Measurements from ENCODE around the gene USP43. TPM values are rescaled to one million over a fixed set of nuclear protein-coding genes. Genes with fewer than 3 reads are reported as not detected.
"Not testable (repeated sequence)": the region's sequence is repeated elsewhere in the genome, so short reads cannot be mapped to it uniquely, and the experiment has no call there.

The USP43 gene
- total and polyA plus RNA-seq, 2 experiments from 2014 or later = 0.08 TPM; not detected in 1

GRCh38 chr17:9648521-9649110, 3.3 kb downstream of the USP43 start:
- H4K20me1 ChIP-seq (ENCODE audit: insufficient read depth) = no peaks in the 10 kb centered on the region
- H3K4me1 ChIP-seq (ENCODE audit: insufficient read depth) = peaks cover 11% of the 10 kb centered on the region; the same call in 1 of the 2 replicates
- peaks cover 12% of the 10 kb centered on the region for H3F3A ChIP-seq (ENCODE audit: insufficient read depth)
- no peak overlapping the region for H3K4me3 ChIP-seq
- no peaks in the 10 kb centered on the region for H3K9me2 ChIP-seq (ENCODE audit: insufficient read depth)
- no peaks in the 10 kb centered on the region for H3K36me3 ChIP-seq (ENCODE audit: low read depth)
- no peak overlapping the region for H3K9ac ChIP-seq
- H3K9me3 ChIP-seq (ENCODE audit: low read depth) = no peaks in the 10 kb centered on the region
- no peak overlapping the region for H3K4me2 ChIP-seq (ENCODE audit: unreplicated experiment)
- no peak overlapping the region for H3K27ac ChIP-seq
- 31 to 36% methylated on average over 3 of the region's 3 CpGs for WGBS, 2 experiments (ENCODE audit: low coverage in 1 of 2, low lambda C conversion rate in 2 of 2, missing lambda C conversion rate in 2 of 2)
- no peak for TF ChIP-seq EZH2 (IDR thresholded peaks at IDR 0.05; ENCODE audit: insufficient read depth, poor library complexity, severe bottlenecking)
- TF ChIP-seq EZH2phosphoT487 (IDR thresholded peaks at IDR 0.05; ENCODE audit: insufficient read depth, low read depth) = no peak
- in situ Hi-C loops (cut with MboI) = no loop called here
- H2AFZ ChIP-seq = no peak overlapping the region; the same call in 1 of the 2 replicates
- H3K79me2 ChIP-seq (ENCODE audit: insufficient read depth) = no peaks in the 10 kb centered on the region
- H3K27me3 ChIP-seq (replicated peaks; ENCODE audit: insufficient read depth) = peaks cover 11% of the 10 kb centered on the region
- DNase-seq = no peak

GRCh38 chr17:9658593-9659211, 13.4 kb downstream of the USP43 start:
- H4K20me1 ChIP-seq (ENCODE audit: insufficient read depth) = no peaks in the 10 kb centered on the region
- no peaks in the 10 kb centered on the region for H3K79me2 ChIP-seq (ENCODE audit: insufficient read depth)
- no peaks in the 10 kb centered on the region for H3K9me3 ChIP-seq (ENCODE audit: low read depth)
- H3K36me3 ChIP-seq (ENCODE audit: low read depth) = no peaks in the 10 kb centered on the region
- peak; percentile 57 for DNase-seq
- no peak overlapping the region for H2AFZ ChIP-seq
- no peaks in the 10 kb centered on the region for H3F3A ChIP-seq (ENCODE audit: insufficient read depth)
- H3K4me3 ChIP-seq = no peak overlapping the region
- no peaks in the 10 kb centered on the region for H3K27me3 ChIP-seq (replicated peaks; ENCODE audit: insufficient read depth)
- H3K4me1 ChIP-seq (ENCODE audit: insufficient read depth) = no peaks in the 10 kb centered on the region
- 6 to 8% methylated on average over 4 of the region's 4 CpGs for WGBS, 2 experiments (ENCODE audit: low coverage in 1 of 2, low lambda C conversion rate in 2 of 2, missing lambda C conversion rate in 2 of 2)
- H3K9ac ChIP-seq = no peak overlapping the region
- no peak for TF ChIP-seq EZH2phosphoT487 (IDR thresholded peaks at IDR 0.05; ENCODE audit: insufficient read depth, low read depth)
- TF ChIP-seq EZH2 (IDR thresholded peaks at IDR 0.05; ENCODE audit: insufficient read depth, poor library complexity, severe bottlenecking) = no peak
- no peak overlapping the region for H3K4me2 ChIP-seq (ENCODE audit: unreplicated experiment)
- H3K27ac ChIP-seq = no peak overlapping the region
- in situ Hi-C loops (cut with MboI) = no loop called here
- H3K9me2 ChIP-seq (ENCODE audit: insufficient read depth) = no peaks in the 10 kb centered on the region

GRCh38 chr17:9661027-9661426, 15.7 kb downstream of the USP43 start:
- Histone ChIP-seq H3K4me1 (ENCODE audit: insufficient read depth) (no peaks in the 10 kb centered on the region), H2AFZ (no peak overlapping the region), H3K4me3 (no peak overlapping the region), H3F3A (ENCODE audit: insufficient read depth) (no peaks in the 10 kb centered on the region), H3K27ac (no peak overlapping the region), H3K9me2 (ENCODE audit: insufficient read depth) (no peaks in the 10 kb centered on the region), H3K36me3 (ENCODE audit: low read depth) (no peaks in the 10 kb centered on the region), H3K9me3 (ENCODE audit: low read depth) (no peaks in the 10 kb centered on the region), H3K4me2 (ENCODE audit: unreplicated experiment) (no peak overlapping the region), H4K20me1 (ENCODE audit: insufficient read depth) (no peaks in the 10 kb centered on the region), H3K79me2 (ENCODE audit: insufficient read depth) (no peaks in the 10 kb centered on the region), H3K9ac (no peak overlapping the region), H3K27me3 (replicated peaks; ENCODE audit: insufficient read depth) (no peaks in the 10 kb centered on the region)
- TF ChIP-seq EZH2 (IDR thresholded peaks at IDR 0.05; ENCODE audit: insufficient read depth, poor library complexity, severe bottlenecking) = no peak
- no peak for TF ChIP-seq EZH2phosphoT487 (IDR thresholded peaks at IDR 0.05; ENCODE audit: insufficient read depth, low read depth)
- in situ Hi-C loops (cut with MboI) = no loop called here
- no peak for DNase-seq
- WGBS, 2 experiments (ENCODE audit: low coverage in 1 of 2, low lambda C conversion rate in 2 of 2, missing lambda C conversion rate in 2 of 2) = 69 to 82% methylated on average over 2 of the region's 2 CpGs

GRCh38 chr17:9663511-9663910, 18.2 kb downstream of the USP43 start:
- H3K9me2 ChIP-seq (ENCODE audit: insufficient read depth); H3F3A ChIP-seq (ENCODE audit: insufficient read depth); H4K20me1 ChIP-seq (ENCODE audit: insufficient read depth); H3K27me3 ChIP-seq (replicated peaks; ENCODE audit: insufficient read depth); H3K9ac ChIP-seq; H3K36me3 ChIP-seq (ENCODE audit: low read depth); H3K4me3 ChIP-seq; H3K27ac ChIP-seq; in situ Hi-C loops (cut with MboI); H3K4me2 ChIP-seq (ENCODE audit: unreplicated experiment); DNase-seq; H3K9me3 ChIP-seq (ENCODE audit: low read depth); H2AFZ ChIP-seq; H3K79me2 ChIP-seq (ENCODE audit: insufficient read depth); H3K4me1 ChIP-seq (ENCODE audit: insufficient read depth): not testable (repeated sequence)
- 71 to 77% methylated on average over 11 of the region's 11 CpGs for WGBS, 2 experiments (ENCODE audit: low coverage in 1 of 2, low lambda C conversion rate in 2 of 2, missing lambda C conversion rate in 2 of 2)
